VCaP (cell line): ENCODE measurements around the gene AIP.

Experiments used
- H3K27ac ChIP-seq: fragments of 450-650 bp; 2 replicates; pipeline ENCODE4 v1.5.1; 2017
- TF ChIP-seq, protein P1 (sequence below): fragments of 450-650 bp; conservative IDR thresholded peaks from 2 replicates; pipeline ENCODE4 v1.5.1; 2017; ENCODE audit warnings: mild to moderate bottlenecking, moderate library complexity

Gene AIP

DNA sequence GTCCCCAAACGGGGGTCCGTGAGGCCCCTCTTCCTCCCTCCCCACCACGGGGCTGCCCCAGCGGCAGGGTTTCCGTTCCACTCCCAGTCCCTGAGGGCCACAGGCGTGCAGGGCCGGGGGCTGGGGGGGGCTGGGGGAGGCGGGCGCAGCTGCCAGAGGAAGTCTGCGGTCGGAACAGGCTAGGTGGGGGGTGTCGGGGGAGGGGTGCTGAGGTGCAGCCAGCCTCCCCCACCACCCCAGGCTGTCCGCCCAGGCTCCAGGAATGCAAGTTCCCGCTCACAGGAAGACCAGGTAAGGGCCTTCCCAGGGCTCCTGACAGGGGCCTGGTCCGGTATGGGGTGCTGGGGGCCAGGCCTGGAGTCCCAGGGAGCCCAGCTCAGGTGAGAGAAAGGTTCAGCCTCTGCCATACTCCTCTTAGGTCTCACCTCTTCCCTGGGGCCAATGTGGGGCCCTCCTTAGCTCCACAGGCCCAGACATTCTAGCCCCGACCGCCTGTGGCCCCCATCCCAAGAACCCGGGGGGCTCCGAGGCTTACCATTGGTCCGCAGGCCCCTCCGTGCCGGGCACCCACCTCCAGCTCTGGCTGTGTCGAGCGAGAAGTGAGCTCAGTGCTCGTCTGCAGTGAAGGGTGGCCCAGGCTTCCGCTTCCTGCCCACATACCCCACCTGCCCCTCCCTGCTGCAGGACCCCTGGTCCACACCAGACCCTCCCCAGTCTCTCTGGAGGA, 45.6 kb upstream of the AIP start, which contains the start of gene PTPRCAP:
TSS of gene PTPRCAP (minus strand) at position 601 of the 727 bp plus-strand sequence. CDS start at position 538, 63 bp downstream.
- peak within 1 kb of the TSS; percentile 98 for H3K27ac ChIP-seq
- TF ChIP-seq, protein P1, sequence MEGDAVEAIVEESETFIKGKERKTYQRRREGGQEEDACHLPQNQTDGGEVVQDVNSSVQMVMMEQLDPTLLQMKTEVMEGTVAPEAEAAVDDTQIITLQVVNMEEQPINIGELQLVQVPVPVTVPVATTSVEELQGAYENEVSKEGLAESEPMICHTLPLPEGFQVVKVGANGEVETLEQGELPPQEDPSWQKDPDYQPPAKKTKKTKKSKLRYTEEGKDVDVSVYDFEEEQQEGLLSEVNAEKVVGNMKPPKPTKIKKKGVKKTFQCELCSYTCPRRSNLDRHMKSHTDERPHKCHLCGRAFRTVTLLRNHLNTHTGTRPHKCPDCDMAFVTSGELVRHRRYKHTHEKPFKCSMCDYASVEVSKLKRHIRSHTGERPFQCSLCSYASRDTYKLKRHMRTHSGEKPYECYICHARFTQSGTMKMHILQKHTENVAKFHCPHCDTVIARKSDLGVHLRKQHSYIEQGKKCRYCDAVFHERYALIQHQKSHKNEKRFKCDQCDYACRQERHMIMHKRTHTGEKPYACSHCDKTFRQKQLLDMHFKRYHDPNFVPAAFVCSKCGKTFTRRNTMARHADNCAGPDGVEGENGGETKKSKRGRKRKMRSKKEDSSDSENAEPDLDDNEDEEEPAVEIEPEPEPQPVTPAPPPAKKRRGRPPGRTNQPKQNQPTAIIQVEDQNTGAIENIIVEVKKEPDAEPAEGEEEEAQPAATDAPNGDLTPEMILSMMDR = no peak

DNA sequence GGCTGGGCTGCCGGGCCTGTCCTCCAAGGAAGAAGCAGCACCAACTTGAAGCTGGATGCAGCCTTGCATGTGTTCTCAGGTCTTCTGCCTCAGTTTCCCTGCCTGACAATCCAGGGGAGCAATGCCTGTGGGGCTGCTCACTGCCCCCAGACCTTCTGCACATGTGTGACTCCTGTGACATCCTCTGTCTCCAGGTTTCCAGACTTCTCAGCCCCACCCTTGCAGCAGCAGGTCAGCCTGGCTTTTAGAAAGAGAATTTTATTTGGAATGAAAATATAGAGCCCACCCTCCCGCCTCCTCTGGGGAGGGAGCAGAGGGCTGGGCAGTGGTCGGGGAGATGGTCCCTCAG, 45.0 kb upstream of the AIP start:
- TF ChIP-seq, protein P1 = no peak
- peak overlapping the region; percentile 98 for H3K27ac ChIP-seq

DNA sequence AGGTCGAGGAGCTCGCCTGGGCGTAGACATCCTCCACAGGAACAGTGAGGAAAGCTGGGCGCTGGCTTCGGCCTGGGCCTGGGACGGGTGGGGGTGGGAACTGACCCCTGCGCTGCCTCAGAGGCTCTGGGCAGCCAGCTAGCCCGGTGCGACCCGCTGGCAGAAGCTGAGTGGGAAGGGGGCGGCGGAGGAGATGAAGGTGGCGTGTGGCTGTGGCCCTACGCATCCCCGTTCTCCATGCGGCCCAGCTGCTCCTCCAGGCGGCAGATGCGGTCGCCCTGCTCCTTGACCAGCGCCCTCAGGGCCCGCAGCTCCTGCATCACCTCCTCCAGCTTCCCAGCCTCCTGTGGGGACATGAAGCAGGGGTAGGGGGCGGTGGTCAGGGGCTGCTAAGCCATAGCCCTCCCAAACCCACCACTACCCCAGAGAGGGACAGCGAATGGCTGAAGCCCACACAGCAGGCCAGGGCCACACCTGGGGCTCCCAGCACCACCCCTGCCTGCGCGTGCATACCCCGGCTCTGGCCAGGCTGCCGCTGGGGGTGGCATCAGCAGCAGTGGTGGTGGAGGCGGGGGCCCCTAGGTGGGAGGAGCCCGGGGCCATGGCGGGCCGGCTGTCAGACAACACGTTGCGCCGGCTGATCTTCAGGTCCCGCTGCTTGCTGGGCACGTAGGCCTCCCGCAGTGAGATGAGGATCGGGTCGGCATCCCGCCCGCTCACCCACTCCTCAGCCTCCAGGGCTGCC, 44.5 kb upstream of the AIP start:
- H3K27ac ChIP-seq = peak overlapping the region; percentile 98
- TF ChIP-seq, protein P1 = no peak

DNA sequence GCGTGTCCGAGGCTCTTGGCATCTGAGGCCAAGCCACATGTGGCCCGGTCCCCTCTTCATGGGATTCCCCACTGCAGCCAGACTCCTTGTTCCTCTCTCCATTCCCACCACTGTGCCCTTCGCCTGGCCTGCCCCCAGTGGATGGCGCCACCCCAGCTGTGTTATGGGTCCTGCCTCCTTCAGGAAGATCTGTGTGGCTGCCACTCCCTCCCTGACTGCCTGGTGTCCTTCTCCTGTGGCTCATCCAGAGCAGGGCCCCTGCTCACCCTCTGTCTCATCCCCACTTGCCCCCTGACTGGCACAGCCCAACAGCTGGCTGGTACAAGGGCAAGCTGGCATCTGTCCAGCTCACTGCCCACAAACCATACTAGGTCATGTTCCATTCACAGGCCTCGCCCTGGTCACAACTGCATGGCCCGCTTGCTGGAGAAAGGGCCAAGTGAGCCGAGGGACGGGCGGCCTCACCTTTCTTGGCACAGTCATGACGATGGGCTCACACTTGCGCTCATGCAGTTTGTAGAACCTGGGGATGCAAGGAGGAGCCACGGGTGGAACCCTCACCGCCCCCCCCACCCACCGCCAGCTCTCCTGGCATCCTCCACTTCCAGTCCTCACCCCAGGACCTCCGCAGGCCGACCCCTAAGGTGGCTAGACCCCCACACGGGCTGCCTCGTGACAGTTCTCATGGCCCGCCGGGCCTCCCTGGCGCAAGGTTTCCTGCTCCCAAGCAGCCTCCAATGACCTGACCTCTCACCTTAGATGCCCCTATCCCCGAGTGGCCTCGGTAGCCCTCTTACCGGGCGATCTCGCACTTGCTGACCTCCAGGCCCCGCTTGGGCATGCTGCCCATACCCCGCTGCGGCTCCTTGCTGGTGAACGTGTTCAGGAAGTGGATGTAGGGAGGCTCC, 43.3 kb upstream of the AIP start:
- peak overlapping the region; percentile 98 for H3K27ac ChIP-seq
- TF ChIP-seq, protein P1 = peak; percentile 56

DNA sequence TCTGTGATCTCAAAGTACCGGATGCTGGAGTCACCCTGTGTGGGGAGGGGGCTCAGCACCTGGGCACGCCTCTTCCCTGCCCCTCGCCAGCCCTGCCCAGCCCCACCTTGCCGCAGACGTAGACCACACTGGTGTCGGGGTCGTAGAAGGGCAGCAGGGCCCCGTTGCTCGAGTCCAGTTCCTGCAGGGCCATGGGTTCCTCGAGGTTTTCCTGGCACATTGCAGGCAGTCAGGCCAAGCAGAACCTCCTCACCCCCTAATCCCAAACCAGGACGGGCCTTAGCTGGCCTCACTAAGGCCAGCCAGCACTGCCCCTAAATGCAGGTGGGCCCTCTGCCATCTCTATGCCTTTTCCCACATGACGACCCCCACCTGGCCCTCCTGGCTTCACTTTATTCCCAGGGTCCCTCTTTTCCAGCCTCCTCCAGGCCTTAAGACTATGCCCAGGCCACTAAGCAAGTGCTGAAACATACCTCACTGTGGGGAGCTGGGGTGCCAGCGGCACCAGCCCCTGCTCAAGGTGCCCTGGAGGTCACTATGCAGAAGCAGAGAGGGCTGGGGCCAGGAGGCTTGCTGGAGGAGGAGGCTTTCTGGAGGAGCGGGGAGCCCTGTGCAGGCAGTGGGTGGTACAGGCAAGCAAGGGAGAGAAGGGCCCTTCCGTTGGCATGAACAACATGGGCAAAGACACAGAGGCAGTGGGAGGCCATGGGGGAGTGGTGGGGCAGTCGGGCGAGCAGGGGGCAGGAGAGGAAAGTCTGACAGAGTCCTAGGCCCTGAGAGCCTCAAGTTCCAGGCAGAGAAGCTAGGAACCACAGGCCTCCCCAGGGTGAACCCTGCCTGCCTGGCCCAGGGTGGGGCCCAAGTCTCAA, 42.4 kb upstream of the AIP start:
- H3K27ac ChIP-seq = peak overlapping the region; percentile 98

DNA sequence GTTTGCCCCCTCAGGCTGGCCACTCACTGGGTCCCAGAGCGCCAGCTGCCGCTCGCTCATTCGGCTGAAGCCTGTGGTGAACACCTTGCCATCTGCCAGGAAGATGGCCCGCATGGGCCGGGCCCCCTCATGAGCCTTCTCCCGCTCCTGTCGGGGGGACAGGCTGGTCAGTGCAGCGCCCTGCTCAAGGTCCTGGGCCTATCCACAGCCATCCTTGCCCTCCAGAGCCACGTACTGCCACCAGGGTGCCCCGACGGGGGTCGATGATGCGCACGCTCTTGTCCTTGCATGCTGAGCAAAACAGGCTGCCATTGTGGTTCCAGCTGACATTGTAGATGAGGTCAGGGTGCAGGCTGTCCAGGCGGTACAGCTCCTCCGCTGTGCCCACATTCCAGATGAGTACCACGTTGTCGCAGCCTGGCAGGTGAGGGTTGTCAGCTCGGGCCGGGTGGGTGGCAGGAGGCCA, 41.7 kb upstream of the AIP start:
- peak overlapping the region; percentile 98 for H3K27ac ChIP-seq
- TF ChIP-seq, protein P1 = no peak

More for the DNA sequence above, 42.4 kb upstream of the AIP start:
- TF ChIP-seq, protein P1 = no peak
